Neural crest cell (in vitro differentiated cells): ENCODE data around the gene LPCAT1. TPM values are rescaled to one million over a fixed set of nuclear protein-coding genes. Genes with fewer than 3 reads are reported as not detected.

Source experiments
- DNase-seq: peaks from one replicate; pipeline ENCODE4 v3.0.0; 2021; ENCODE audit warnings: low read depth, mixed read lengths, low spot score
- H3K27ac Mint-ChIP-seq: one replicate; pipeline ENCODE4 v1.8.0; 2021; ENCODE audit warnings: mild to moderate bottlenecking, mixed read lengths; ENCODE audit not compliant: unreplicated experiment
- H3K27me3 Mint-ChIP-seq: 2 replicates; pipeline ENCODE4 v1.8.0; 2021; ENCODE audit warnings: low read depth, mild to moderate bottlenecking, mixed read lengths
- H3K36me3 Mint-ChIP-seq: 2 replicates; pipeline ENCODE4 v1.8.0; 2021; ENCODE audit warnings: low read depth, mild to moderate bottlenecking, mixed read lengths
- H3K4me1 Mint-ChIP-seq: 2 replicates; pipeline ENCODE4 v1.8.0; 2021; ENCODE audit warnings: mixed read lengths
- H3K4me3 Mint-ChIP-seq: one replicate; pipeline ENCODE4 v1.8.0; 2021; ENCODE audit warnings: mild to moderate bottlenecking, mixed read lengths
- H3K9me3 Mint-ChIP-seq: 2 replicates; pipeline ENCODE4 v1.8.0; 2021; ENCODE audit warnings: mixed read lengths
- CTCF ChIP-seq: fragments of 200-600 bp; sonication (generic); conservative IDR thresholded peaks from 2 replicates; pipeline ENCODE4 v1.5.0; 2021; ENCODE audit warnings: antibody characterized with exemption, mild to moderate bottlenecking
- total RNA-seq: library from RNA; stranded (reverse); gene quantifications from 2 replicates; pipeline ENCODE4 v1.2.1, GENCODE V29; 2021

Gene LPCAT1
- total RNA-seq, 1 donor from 2014 or later, result 111 TPM

GRCh38 chr5:1441166-1441865 lies 82.4 kb downstream of the LPCAT1 start:
- Mint-ChIP-seq H3K4me1 (peaks cover 5% of the 10 kb centered on the region), H3K27me3 (peaks cover 70% of the 10 kb centered on the region), H3K4me3 (no peak overlapping the region), H3K36me3 (peaks cover 2% of the 10 kb centered on the region), H3K27ac (no peak overlapping the region), H3K9me3 (peaks cover 5% of the 10 kb centered on the region)
- TF ChIP-seq CTCF, result no peak
- no peak for DNase-seq

- peaks cover 5% of the 10 kb centered on the region for H3K4me1 Mint-ChIP-seq
- H3K4me3 Mint-ChIP-seq, result no peak overlapping the region
- H3K27ac Mint-ChIP-seq, result no peak overlapping the region
- peaks cover 5% of the 10 kb centered on the region for H3K9me3 Mint-ChIP-seq
- DNase-seq, result no peak
- TF ChIP-seq CTCF, result no peak
- peaks cover 64% of the 10 kb centered on the region for H3K27me3 Mint-ChIP-seq
- peaks cover 2% of the 10 kb centered on the region for H3K36me3 Mint-ChIP-seq
These were observed 83.7 kb downstream of the LPCAT1 start for GRCh38 chr5:1440098-1440493.

- Mint-ChIP-seq H3K27me3 (peaks cover 61% of the 10 kb centered on the region), H3K4me1 (peaks cover 5% of the 10 kb centered on the region), H3K4me3 (no peak overlapping the region), H3K9me3 (peaks cover 5% of the 10 kb centered on the region), H3K27ac (no peak overlapping the region), H3K36me3 (peaks cover 2% of the 10 kb centered on the region)
- TF ChIP-seq CTCF, result no peak
- DNase-seq, result no peak
These were observed 84.2 kb downstream of the LPCAT1 start for GRCh38 chr5:1439388-1440097.

GRCh38 chr5:1438871-1439270 lies 84.9 kb downstream of the LPCAT1 start:
- TF ChIP-seq CTCF, result no peak
- H3K9me3 Mint-ChIP-seq, result peaks cover 5% of the 10 kb centered on the region
- H3K4me3 Mint-ChIP-seq, result no peak overlapping the region
- no peak overlapping the region for H3K27ac Mint-ChIP-seq
- H3K27me3 Mint-ChIP-seq, result peaks cover 54% of the 10 kb centered on the region
- no peak for DNase-seq
- no peaks in the 10 kb centered on the region for H3K4me1 Mint-ChIP-seq
- peaks cover 2% of the 10 kb centered on the region for H3K36me3 Mint-ChIP-seq

GRCh38 chr5:1437876-1438559 lies 85.7 kb downstream of the LPCAT1 start:
- Mint-ChIP-seq H3K27ac (peak overlapping the region; percentile 62), H3K4me3 (no peak overlapping the region), H3K36me3 (peaks cover 8% of the 10 kb centered on the region), H3K27me3 (peaks cover 45% of the 10 kb centered on the region), H3K4me1 (no peaks in the 10 kb centered on the region), H3K9me3 (peaks cover 12% of the 10 kb centered on the region)
- no peak for DNase-seq
- TF ChIP-seq CTCF, result no peak
